Calu3 (cell line): Measurements from ENCODE around the gene F10. TPM values are rescaled to one million over a fixed set of nuclear protein-coding genes. Genes with fewer than 3 reads are reported as not detected.

ENCODE experiments used
- BruUV-seq: library from RNA; stranded (reverse); fragments of 400-500 nt; replicated peaks from 2 replicates; lab custom pipeline; 2021; lab: Mats Ljungman, UMichigan
- CTCF ChIA-PET: fragments of 300-600 bp; sonication (Branson Sonifier 250); formaldehyde crosslinking; loops from one replicate; lab custom pipeline; 2022; ENCODE audit warnings: antibody characterized with exemption; lab: Charles Lee
- DNase-seq: peaks from one replicate; pipeline ENCODE4 v3.0.0; 2022
- H3K27ac Mint-ChIP-seq: one replicate; pipeline ENCODE4 v1.8.0; 2022; ENCODE audit warnings: mixed read lengths; ENCODE audit not compliant: unreplicated experiment
- H3K27me3 Mint-ChIP-seq: one replicate; pipeline ENCODE4 v1.8.0; 2022; ENCODE audit warnings: mixed read lengths; ENCODE audit not compliant: unreplicated experiment
- H3K36me3 Mint-ChIP-seq: one replicate; pipeline ENCODE4 v1.8.0; 2022; ENCODE audit warnings: mild to moderate bottlenecking, moderate library complexity, mixed read lengths; ENCODE audit not compliant: insufficient read depth, unreplicated experiment
- H3K4me1 Mint-ChIP-seq: one replicate; pipeline ENCODE4 v1.8.0; 2022; ENCODE audit warnings: mild to moderate bottlenecking, low read depth, mixed read lengths; ENCODE audit not compliant: unreplicated experiment
- H3K4me3 Mint-ChIP-seq: one replicate; pipeline ENCODE4 v1.8.0; 2022; ENCODE audit warnings: mild to moderate bottlenecking, low read depth, moderate library complexity, mixed read lengths; ENCODE audit not compliant: unreplicated experiment
- H3K9me3 Mint-ChIP-seq: one replicate; pipeline ENCODE4 v1.8.0; 2022; ENCODE audit warnings: low read depth, mixed read lengths; ENCODE audit not compliant: unreplicated experiment
- intact Hi-C: fragments of 100-400 bp; cut with micrococcal nuclease; formaldehyde crosslinking; loops from one replicate; pipeline ENCODE4 v1.10.0; 2022; ENCODE audit not compliant: unreplicated experiment
- total RNA-seq: library from RNA; stranded (reverse); gene quantifications from 2 replicates; pipeline ENCODE4 v1.2.3, GENCODE V29; 2022
- TF ChIP-seq, protein P1 (sequence below): fragments of 200-600 bp; IDR thresholded peaks from one replicate; pipeline ENCODE4 v1.8.0; 2022; ENCODE audit warnings: antibody characterized with exemption; ENCODE audit not compliant: unreplicated experiment

Gene F10
- total RNA-seq, 1 experiment from 2014 or later, result not detected

DNA sequence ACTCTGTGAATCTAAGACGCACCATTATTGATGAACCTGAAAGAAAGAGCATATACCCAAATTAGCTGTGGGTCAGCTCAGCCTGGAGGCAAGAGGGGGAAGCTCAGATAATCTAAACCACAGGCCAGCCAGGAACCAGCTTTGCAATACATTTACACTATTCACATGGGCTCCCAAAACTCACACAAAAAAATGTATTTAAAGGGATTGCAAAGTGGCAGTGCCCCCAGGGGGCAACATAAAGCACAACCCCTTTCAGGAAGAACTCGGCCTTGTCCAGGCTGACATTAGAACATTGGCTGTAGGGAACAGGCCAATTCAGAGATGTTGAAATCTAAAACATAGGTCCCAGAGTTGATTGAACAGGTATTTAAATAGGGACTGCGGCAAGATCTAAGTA lies 32.6 kb downstream of the F10 start:
- no peak for DNase-seq
- Mint-ChIP-seq H3K4me3 (no peak overlapping the region), H3K36me3 (peaks cover 13% of the 10 kb centered on the region), H3K27me3 (peaks cover 44% of the 10 kb centered on the region), H3K9me3 (no peaks in the 10 kb centered on the region), H3K4me1 (peaks cover 11% of the 10 kb centered on the region), H3K27ac (no peak overlapping the region)
- BruUV-seq, result no TSS peak
- CTCF ChIA-PET, result no interaction called here
- intact Hi-C loops, result no loop called here
- TF ChIP-seq, protein P1, sequence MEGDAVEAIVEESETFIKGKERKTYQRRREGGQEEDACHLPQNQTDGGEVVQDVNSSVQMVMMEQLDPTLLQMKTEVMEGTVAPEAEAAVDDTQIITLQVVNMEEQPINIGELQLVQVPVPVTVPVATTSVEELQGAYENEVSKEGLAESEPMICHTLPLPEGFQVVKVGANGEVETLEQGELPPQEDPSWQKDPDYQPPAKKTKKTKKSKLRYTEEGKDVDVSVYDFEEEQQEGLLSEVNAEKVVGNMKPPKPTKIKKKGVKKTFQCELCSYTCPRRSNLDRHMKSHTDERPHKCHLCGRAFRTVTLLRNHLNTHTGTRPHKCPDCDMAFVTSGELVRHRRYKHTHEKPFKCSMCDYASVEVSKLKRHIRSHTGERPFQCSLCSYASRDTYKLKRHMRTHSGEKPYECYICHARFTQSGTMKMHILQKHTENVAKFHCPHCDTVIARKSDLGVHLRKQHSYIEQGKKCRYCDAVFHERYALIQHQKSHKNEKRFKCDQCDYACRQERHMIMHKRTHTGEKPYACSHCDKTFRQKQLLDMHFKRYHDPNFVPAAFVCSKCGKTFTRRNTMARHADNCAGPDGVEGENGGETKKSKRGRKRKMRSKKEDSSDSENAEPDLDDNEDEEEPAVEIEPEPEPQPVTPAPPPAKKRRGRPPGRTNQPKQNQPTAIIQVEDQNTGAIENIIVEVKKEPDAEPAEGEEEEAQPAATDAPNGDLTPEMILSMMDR, result no peak

DNA sequence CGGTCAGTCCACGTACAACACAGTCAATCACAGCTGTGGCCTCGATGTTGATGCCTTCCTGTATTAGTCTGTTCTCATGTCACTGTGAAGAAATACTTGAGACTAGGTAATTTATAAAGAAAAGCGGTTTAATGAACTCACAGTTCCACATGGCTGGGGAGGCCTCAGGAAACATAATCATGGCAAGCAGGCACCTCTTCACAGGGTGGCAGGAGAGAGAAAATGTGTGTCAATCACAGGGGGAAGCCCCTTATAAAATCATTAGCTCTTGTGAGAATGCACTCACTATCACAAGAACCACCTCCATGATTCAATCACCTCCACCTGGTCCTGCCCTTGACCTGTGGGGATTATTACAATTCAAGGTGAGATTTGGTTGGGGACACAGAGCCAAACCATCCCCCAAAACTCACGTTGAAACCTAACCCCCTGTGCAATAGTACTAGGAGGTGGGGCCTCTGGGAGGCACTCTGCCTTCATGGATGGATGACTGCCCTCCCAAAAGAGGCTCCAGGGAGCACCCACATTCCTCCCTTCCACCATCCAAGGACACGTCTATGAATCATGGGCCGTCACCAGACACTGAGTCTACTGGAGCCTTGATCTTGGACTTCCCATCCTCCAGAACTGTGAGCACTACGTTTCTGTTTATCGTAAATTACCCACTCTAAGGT lies 33.5 kb downstream of the F10 start:
- BruUV-seq, result no TSS peak
- H3K4me1 Mint-ChIP-seq, result peaks cover 11% of the 10 kb centered on the region

DNA sequence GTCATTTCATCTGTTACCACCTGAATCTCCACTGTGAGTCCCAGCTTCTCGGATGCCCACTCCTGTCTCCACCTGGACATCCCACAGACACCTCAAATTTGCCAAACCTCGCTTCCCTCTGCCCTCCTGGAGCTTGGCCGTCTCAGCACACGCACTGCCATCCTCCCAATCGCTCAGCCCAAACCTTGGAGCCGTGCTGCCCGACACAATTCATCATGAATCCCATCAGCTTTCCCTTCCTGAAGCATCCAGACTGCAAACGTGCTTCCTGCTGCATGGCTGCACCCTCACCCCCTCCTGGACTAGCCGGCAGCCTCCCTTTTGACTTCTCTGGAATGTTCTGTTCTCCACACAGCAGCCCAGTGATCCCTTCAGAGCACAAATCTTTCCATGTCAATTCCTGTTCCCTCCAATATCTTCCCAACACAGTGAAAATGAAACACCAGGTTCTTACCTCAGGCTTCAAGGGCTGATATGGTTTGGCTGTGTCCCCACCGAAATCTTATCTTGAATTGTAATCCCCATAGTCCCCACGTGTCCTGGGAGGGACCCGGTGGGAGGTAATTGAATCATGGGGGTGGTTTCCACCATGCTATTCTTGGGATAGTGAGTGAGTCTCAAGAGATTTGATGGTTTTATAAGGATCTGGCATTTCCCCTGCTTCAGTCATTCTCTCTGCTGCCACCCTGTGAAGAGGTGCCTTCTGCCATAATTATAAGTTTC lies 34.8 kb downstream of the F10 start:
- no peak for DNase-seq
- H3K27ac Mint-ChIP-seq, result no peak overlapping the region
- no peaks in the 10 kb centered on the region for H3K9me3 Mint-ChIP-seq
- no peak overlapping the region for H3K4me3 Mint-ChIP-seq
- no TSS peak for BruUV-seq
- intact Hi-C loops, result no loop called here
- H3K4me1 Mint-ChIP-seq, result peaks cover 8% of the 10 kb centered on the region
- peaks cover 12% of the 10 kb centered on the region for H3K36me3 Mint-ChIP-seq
- CTCF ChIA-PET, result no interaction called here
- TF ChIP-seq, protein P1, result no peak
- H3K27me3 Mint-ChIP-seq, result peaks cover 41% of the 10 kb centered on the region

More for the DNA sequence above, 33.5 kb downstream of the F10 start:
- Mint-ChIP-seq H3K9me3 (no peaks in the 10 kb centered on the region), H3K27me3 (peaks cover 47% of the 10 kb centered on the region), H3K36me3 (peaks cover 13% of the 10 kb centered on the region), H3K4me3 (no peak overlapping the region), H3K27ac (no peak overlapping the region)
- TF ChIP-seq, protein P1, result no peak
- no peak for DNase-seq
- intact Hi-C loops, result no loop called here
- CTCF ChIA-PET, result no interaction called here

DNA sequence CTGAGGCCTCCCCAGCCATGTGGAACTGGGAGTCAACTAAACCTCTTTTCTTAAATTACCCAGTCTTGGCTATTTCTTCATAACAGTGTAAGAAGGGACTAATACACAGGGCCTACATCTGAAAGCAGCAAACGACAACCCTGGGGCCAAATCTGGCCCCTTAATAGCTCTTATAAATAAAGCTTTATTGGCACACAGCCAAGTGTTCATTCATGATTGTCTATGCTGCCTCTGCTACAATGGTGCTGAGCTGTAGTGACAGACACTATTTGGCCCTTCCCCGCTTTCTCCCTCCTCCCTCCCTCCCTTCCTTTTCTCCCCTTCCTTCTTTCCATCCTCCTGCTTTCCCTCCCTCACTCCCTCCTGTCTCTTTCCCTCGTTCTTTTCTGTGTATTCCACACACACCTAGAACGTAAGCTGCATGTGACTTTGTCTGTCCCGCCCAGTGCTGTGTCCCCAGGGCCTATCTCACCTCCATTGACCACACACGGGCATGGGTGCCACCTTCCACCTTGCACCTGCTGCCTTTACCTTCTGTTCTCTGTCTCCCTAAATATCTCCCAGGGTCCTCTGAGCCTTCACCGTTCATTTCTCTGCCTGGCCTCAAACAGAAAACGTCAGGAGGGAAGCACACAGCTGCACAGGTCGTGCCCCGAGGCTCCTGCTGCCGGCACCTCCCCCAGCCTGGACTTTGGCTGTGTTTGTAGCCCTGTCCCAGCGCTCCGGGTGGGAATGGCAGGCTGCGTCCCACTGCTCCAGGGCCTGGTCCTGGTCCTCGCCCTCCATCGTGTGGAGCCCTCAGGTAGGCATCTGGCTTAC lies 35.5 kb downstream of the F10 start, which contains the start of gene PROZ:
TSS of gene PROZ (plus strand) at position 720 of the 819 bp plus-strand sequence. CDS start at position 733, 13 bp downstream.
- CTCF ChIA-PET, result no interaction called here
- H3K9me3 Mint-ChIP-seq, result no peaks in the 10 kb centered on the region
- intact Hi-C loops, result no loop called here
- H3K4me3 Mint-ChIP-seq, result no peak within 1 kb of the TSS
- no peaks in the 10 kb centered on the region for H3K4me1 Mint-ChIP-seq
- TF ChIP-seq, protein P1, result no peak
- H3K27ac Mint-ChIP-seq, result no peak within 1 kb of the TSS
- H3K36me3 Mint-ChIP-seq, result peaks cover 6% of the 10 kb centered on the region
- no TSS peak for BruUV-seq
- no peak for DNase-seq
- H3K27me3 Mint-ChIP-seq, result peaks cover 33% of the 10 kb centered on the region
